ENCODE measurements around the gene TRIM45. TPM values are rescaled to one million over a fixed set of nuclear protein-coding genes. Genes with fewer than 3 reads are reported as not detected.

The TRIM45 gene
- total and polyA plus RNA-seq, 3 donors from 2014 or later = 12.3 to 21.6 (median 19.4) TPM

GRCh38 chr1:117116784-117117130 is 4.8 kb downstream of the TRIM45 start:
- peaks cover 4% of the 10 kb centered on the region for H3K36me3 ChIP-seq (ENCODE audit: low read depth, missing control alignments)
- H3K27ac ChIP-seq = no peak overlapping the region
- no peaks in the 10 kb centered on the region for H3K27me3 ChIP-seq
- no peak overlapping the region for H3K4me3 ChIP-seq
- H3K9me3 ChIP-seq = no peaks in the 10 kb centered on the region
- DNase-seq = no peak
- no peak for TF ChIP-seq CTCF (IDR thresholded peaks at IDR 0.05)
- no peak for TF ChIP-seq POLR2A (IDR thresholded peaks at IDR 0.05)
- 83 to 90% methylated on average over 1 to 3 of the region's 3 CpGs for WGBS, 2 donors
- intact Hi-C loops (cut with DNase I; ENCODE audit: low total_unique reads) = no loop called here
- peaks cover 5% of the 10 kb centered on the region for H3K4me1 ChIP-seq

GRCh38 chr1:117116090-117116783 is 5.3 kb downstream of the TRIM45 start:
- 88 to 94% methylated on average over 13 of the region's 13 CpGs for WGBS, 2 donors
- TF ChIP-seq POLR2A (IDR thresholded peaks at IDR 0.05) (no peak), CTCF (IDR thresholded peaks at IDR 0.05) (no peak)
- Histone ChIP-seq H3K27ac (no peak overlapping the region), H3K9me3 (no peaks in the 10 kb centered on the region), H3K36me3 (ENCODE audit: low read depth, missing control alignments) (peaks cover 4% of the 10 kb centered on the region), H3K4me3 (no peak overlapping the region), H3K27me3 (no peaks in the 10 kb centered on the region), H3K4me1 (peaks cover 5% of the 10 kb centered on the region)
- intact Hi-C loops (cut with DNase I; ENCODE audit: low total_unique reads) = no loop called here
- DNase-seq = no peak

- intact Hi-C loops (cut with DNase I; ENCODE audit: low total_unique reads) = no loop called here
- H3K36me3 ChIP-seq (ENCODE audit: low read depth, missing control alignments) = peaks cover 4% of the 10 kb centered on the region
- no peak overlapping the region for H3K4me3 ChIP-seq
- DNase-seq = no peak
- no peaks in the 10 kb centered on the region for H3K9me3 ChIP-seq
- WGBS, 2 donors = 81 to 85% methylated on average over 2 of the region's 2 CpGs
- H3K27ac ChIP-seq = no peak overlapping the region
- TF ChIP-seq CTCF (IDR thresholded peaks at IDR 0.05) (no peak), POLR2A (IDR thresholded peaks at IDR 0.05) (no peak)
- no peaks in the 10 kb centered on the region for H3K27me3 ChIP-seq
- no peaks in the 10 kb centered on the region for H3K4me1 ChIP-seq
Measured at GRCh38 chr1:117114877-117115276, 6.7 kb downstream of the TRIM45 start.

- Histone ChIP-seq H3K4me3 (no peak overlapping the region), H3K27me3 (no peaks in the 10 kb centered on the region), H3K4me1 (no peaks in the 10 kb centered on the region), H3K9me3 (no peaks in the 10 kb centered on the region), H3K27ac (no peak overlapping the region), H3K36me3 (ENCODE audit: low read depth, missing control alignments) (peaks cover 4% of the 10 kb centered on the region)
- TF ChIP-seq POLR2A (IDR thresholded peaks at IDR 0.05) (no peak), CTCF (IDR thresholded peaks at IDR 0.05) (no peak)
- DNase-seq = no peak
- intact Hi-C loops (cut with DNase I; ENCODE audit: low total_unique reads) = no loop called here
- WGBS, 2 donors = 91 to 94% methylated on average over 11 of the region's 11 CpGs
Measured at GRCh38 chr1:117113199-117113598, 8.3 kb downstream of the TRIM45 start.
